ENCODE measurements around the gene AGO3. TPM values are rescaled to one million over a fixed set of nuclear protein-coding genes. Genes with fewer than 3 reads are reported as not detected.
A peak's percentile ranks its signal among the peaks of the same experiment; 100 is the strongest.

Gene AGO3
- total RNA-seq, 1 experiment from 2014 or later = 28.5 TPM

DNA sequence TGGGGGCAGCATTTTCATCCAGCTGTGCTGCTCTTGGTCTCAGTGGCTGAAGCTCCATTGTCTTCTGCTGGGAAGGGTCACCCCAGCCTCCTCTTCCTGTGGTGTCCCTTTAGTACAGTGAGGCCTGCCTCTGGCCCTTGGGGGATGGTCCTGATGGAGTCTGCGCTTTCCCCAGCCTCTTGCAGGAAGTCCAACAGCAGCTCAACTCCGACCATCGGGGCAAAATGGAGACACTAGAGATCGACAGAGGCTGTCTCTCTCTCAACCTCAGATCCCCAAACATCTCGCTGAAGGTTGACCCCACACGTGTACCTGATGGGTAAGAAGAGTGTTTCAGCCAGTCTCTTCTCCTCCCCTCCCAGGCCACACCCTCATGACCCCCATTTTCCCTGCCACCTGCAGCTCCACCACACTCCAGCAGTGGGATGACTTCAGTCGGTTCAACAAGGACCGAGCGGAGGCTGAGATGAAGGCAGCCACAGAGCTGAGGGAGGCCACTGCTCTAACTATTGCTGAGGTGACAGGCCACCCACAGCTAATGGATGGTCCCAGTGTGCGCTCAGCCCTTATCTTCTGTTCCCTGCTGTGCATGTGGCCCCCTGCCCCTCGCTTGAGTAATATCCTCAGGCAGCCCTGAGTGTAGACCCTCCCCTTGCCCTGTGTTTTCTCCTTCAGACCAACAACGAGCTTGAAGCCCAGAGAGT, 155.8 kb downstream of the AGO3 start:
- H3K4me3 ChIP-seq (ENCODE audit: insufficient read depth, low read depth, low read length) = no peak overlapping the region
- H3K27me3 ChIP-seq (ENCODE audit: control insufficient read depth, insufficient read depth, low read length) = peaks cover 8% of the 10 kb centered on the region; the same call in 1 of the 2 replicates
- peaks cover 3% of the 10 kb centered on the region; the same call in 1 of the 2 replicates for H3K36me3 ChIP-seq (replicated peaks; ENCODE audit: control insufficient read depth, insufficient read depth, low read length)
- DNase-seq = peak; percentile 25

DNA sequence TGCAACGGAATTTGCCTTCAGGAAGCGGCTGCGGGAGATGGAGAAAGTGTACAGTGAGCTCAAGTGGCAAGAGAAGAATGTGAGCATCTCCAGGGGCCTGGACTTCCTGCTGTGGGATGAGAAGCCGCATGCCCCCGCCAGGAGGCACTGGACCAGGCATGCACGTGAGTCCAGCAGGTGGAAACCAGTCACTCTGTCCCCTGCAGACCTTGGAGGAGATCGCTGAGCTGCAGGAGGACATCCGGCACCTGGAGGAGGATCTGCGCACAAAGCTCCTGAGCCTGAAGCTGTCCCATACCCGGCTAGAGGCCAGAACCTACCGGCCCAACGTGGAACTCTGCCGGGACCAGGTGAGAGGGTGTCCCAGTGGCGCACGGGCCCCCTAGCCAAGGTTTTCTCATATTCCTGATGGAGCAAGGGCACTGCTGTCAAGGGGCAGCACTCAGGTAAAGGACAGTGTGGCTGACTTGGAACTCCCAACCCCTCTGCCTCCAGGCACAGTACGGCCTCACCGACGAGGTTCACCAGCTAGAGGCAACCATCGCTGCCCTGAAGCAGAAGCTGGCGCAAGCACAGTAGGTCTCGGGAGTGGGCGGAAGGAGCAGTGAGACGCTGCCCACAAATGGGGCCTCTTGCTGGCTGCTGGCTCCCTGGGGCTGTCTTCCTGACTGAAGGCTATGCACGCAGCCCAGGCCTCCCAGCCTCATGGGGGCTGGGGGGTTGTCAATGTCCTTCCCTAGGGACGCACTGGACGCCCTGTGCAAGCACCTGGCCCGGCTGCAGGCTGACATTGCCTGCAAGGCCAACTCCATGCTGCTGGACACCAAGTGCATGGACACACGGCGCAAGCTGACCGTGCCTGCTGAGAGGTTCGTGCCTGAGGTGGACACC, 156.6 kb downstream of the AGO3 start:
- Histone ChIP-seq H3K27me3 (ENCODE audit: control insufficient read depth, insufficient read depth, low read length) (peaks cover 8% of the 10 kb centered on the region; the same call in 1 of the 2 replicates), H3K36me3 (replicated peaks; ENCODE audit: control insufficient read depth, insufficient read depth, low read length) (peaks cover 11% of the 10 kb centered on the region), H3K4me3 (ENCODE audit: insufficient read depth, low read depth, low read length) (no peak overlapping the region; the same call in 1 of the 2 replicates)
- peak; percentile 41 for DNase-seq

DNA sequence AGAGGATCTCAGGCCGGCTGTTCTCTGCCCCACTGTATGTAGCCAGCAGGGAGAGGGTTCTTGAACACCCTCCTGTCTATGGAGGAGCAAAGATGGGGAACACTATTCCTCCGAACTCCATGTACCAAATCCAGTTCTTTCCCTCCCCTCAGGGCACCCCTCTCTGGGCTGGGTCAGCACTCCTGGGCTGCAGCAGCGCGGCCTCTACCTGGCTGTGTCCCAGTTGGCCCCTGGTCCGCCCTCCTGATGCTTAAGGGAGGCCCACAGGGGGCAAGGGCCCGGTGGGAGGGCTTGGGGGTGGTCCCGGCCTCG, 157.3 kb downstream of the AGO3 start:
- DNase-seq = no peak
- Histone ChIP-seq H3K27me3 (ENCODE audit: control insufficient read depth, insufficient read depth, low read length) (peaks cover 8% of the 10 kb centered on the region; the same call in 1 of the 2 replicates), H3K4me3 (ENCODE audit: insufficient read depth, low read depth, low read length) (peak overlapping the region; percentile 97), H3K36me3 (replicated peaks; ENCODE audit: control insufficient read depth, insufficient read depth, low read length) (peaks cover 18% of the 10 kb centered on the region)

DNA sequence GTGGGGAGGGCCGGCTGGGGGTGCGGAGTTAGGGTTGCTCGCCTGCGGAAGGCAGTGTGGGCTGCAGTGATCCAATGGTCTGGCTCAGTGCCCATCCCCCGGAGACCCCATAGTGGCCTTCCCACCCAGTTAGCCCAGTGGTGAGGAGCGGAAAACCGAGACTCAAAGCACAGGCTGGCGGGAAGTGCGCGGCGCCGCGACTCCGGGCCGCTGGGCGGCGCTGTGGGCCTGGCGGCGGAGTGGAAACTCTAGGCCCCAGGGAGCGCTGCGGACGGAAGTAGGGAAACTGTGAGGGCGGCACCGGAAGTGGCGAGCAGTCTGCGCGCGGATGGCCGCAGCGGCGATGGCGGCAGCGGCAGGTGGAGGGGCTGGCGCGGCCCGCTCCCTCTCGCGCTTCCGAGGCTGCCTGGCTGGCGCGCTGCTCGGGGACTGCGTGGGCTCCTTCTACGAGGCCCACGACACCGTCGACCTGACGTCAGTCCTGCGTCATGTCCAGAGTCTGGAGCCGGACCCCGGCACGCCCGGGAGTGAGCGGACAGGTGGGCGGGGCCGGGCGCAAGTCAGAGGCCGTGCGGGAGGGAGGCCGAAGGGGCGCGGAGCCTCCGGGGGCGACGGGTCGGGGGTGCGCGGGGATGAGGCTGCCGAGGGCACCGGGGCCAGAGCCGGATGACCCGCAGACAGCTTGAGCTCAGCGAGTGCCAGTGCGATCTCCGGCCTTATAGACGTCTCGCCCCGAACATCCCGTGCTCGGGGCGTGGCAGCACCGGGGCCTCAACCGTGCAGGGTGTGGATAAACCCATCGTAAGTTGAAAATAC, 157.9 kb downstream of the AGO3 start, which contains the start of gene ADPRS:
Gene ADPRS, plus strand, starts transcription at position 316 of the 816 bp plus-strand sequence. Its CDS starts 13 bp downstream, at position 329.
- peak within 1 kb of the TSS; percentile 97 for H3K4me3 ChIP-seq (ENCODE audit: insufficient read depth, low read depth, low read length)
- H3K36me3 ChIP-seq (replicated peaks; ENCODE audit: control insufficient read depth, insufficient read depth, low read length) = peaks cover 24% of the 10 kb centered on the region
- peaks cover 6% of the 10 kb centered on the region; the same call in 1 of the 2 replicates for H3K27me3 ChIP-seq (ENCODE audit: control insufficient read depth, insufficient read depth, low read length)
- DNase-seq = peak; percentile 97

DNA sequence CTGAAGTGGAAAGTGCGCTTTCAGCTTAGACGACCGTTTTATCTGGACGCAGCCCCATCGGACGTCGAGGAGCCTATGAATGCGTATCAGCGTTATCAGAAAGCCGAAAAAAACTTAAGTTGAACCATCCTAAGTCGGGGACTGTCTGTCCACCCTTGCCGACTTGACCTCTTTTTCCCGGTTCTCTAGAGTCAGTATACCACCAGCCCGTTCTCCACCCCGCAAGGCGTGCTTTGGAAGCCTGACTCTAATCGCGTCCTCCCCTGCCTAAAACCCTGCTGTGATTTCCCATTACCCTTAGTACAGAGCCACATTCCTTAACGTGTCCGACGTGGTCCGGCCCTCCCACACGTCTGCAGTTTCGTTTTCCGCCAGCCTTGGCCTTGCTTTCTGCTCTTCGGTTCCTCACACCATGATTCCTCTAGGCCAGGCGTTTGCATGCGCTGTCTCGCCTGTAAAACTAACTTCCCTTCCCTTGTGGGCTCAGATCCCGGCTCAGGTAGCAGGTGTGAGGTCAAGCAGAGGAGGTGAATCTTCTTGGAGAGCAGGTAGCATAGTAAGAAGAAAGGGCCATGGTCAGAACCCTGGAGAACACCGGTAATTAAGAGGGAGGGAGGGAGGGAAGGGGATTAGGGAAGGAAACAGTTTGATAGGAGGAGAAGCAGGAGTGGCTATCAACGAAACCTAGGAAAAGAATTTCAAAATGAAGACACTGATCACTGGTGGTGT, 158.7 kb downstream of the AGO3 start:
- DNase-seq = peak; percentile 67
- H3K27me3 ChIP-seq (ENCODE audit: control insufficient read depth, insufficient read depth, low read length) = peaks cover 2% of the 10 kb centered on the region; the same call in 1 of the 2 replicates
- peak overlapping the region; percentile 97 for H3K4me3 ChIP-seq (ENCODE audit: insufficient read depth, low read depth, low read length)
- peaks cover 30% of the 10 kb centered on the region for H3K36me3 ChIP-seq (replicated peaks; ENCODE audit: control insufficient read depth, insufficient read depth, low read length)

DNA sequence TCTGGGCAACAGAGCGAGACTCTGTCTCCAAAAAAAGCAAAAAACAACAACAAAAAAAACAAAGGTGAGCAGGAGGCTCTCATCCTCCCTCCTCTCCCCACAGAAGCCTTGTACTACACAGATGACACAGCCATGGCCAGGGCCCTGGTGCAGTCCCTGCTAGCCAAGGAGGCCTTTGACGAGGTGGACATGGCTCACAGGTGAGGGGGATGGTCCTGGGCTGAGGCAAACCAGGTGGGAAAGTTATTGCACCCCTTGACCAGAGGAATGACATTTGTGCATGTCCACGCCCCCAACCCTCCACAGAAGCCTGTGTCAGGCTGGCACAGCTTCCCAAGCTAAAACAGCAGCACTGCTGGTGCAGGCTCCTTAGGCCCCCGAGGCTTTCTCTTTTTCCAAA, 160.2 kb downstream of the AGO3 start:
- no peaks in the 10 kb centered on the region for H3K27me3 ChIP-seq (ENCODE audit: control insufficient read depth, insufficient read depth, low read length)
- H3K36me3 ChIP-seq (replicated peaks; ENCODE audit: control insufficient read depth, insufficient read depth, low read length) = peaks cover 34% of the 10 kb centered on the region
- no peak overlapping the region for H3K4me3 ChIP-seq (ENCODE audit: insufficient read depth, low read depth, low read length)
- peak; percentile 5 for DNase-seq

DNA sequence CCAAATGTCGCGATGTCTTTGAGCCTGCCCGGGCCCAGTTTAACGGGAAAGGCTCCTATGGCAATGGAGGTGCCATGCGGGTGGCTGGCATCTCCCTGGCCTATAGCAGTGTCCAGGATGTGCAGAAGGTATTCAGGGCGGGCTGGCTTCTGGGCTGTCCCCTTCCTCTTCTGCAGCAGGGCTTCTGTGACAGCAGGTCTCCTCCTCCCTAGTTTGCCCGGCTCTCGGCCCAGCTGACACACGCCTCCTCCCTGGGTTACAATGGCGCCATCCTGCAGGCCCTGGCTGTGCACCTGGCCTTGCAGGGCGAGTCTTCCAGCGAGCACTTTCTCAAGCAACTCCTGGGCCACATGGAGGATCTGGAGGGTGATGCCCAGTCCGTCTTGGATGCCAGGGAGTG, 160.8 kb downstream of the AGO3 start:
- Histone ChIP-seq H3K36me3 (replicated peaks; ENCODE audit: control insufficient read depth, insufficient read depth, low read length) (peaks cover 34% of the 10 kb centered on the region), H3K27me3 (ENCODE audit: control insufficient read depth, insufficient read depth, low read length) (no peaks in the 10 kb centered on the region), H3K4me3 (ENCODE audit: insufficient read depth, low read depth, low read length) (no peak overlapping the region)
- DNase-seq = no peak

DNA sequence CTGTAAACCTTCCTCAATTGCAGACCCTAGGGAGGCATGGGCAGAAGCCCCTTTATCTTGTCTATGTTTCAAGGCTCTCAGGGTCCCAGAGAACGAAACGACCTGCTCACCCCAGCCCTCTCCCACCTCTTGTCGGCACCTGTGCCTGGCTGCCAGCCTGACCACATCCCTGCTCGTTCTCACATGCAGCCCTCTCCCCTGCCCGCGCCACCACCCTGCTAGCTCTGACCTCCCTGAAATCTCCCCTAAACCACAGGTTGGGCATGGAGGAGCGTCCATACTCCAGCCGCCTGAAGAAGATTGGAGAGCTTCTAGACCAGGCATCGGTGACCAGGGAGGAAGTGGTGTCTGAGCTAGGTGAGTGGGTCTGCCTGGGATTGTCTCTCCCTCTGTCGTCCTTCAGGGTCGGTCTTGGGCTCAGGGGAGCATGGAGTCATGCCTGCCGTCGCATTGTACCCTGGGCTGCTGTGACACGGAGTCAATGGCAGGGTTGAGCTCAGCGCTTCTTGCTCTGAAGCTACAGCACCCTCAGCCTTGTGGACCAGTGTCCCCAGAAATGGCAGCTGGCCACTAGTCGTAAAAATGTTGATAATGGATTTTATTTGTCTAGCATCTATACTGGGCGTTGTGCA, 161.4 kb downstream of the AGO3 start:
- Histone ChIP-seq H3K36me3 (replicated peaks; ENCODE audit: control insufficient read depth, insufficient read depth, low read length) (peaks cover 34% of the 10 kb centered on the region), H3K27me3 (ENCODE audit: control insufficient read depth, insufficient read depth, low read length) (no peaks in the 10 kb centered on the region), H3K4me3 (ENCODE audit: insufficient read depth, low read depth, low read length) (no peak overlapping the region)
- DNase-seq = peak; percentile 10

DNA sequence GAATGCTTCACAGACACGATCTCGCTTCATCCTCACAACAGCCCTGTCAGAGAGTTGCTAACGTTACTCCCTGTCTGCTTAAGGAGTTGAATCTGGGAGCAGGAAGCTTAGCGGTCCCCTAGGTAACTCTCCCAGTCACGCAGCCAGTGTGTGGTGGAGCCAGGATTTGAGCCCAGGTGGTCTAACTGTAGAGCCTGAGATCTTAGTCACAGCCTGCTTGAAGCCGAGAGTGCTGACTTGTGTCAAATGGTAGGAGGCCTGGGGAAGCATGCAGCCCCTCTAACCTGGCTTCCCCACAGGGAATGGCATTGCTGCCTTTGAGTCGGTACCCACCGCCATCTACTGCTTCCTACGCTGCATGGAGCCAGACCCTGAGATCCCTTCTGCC, 161.9 kb downstream of the AGO3 start:
- DNase-seq = peak; percentile 6
- Histone ChIP-seq H3K27me3 (ENCODE audit: control insufficient read depth, insufficient read depth, low read length) (no peaks in the 10 kb centered on the region), H3K4me3 (ENCODE audit: insufficient read depth, low read depth, low read length) (no peak overlapping the region), H3K36me3 (replicated peaks; ENCODE audit: control insufficient read depth, insufficient read depth, low read length) (peaks cover 34% of the 10 kb centered on the region)

DNA sequence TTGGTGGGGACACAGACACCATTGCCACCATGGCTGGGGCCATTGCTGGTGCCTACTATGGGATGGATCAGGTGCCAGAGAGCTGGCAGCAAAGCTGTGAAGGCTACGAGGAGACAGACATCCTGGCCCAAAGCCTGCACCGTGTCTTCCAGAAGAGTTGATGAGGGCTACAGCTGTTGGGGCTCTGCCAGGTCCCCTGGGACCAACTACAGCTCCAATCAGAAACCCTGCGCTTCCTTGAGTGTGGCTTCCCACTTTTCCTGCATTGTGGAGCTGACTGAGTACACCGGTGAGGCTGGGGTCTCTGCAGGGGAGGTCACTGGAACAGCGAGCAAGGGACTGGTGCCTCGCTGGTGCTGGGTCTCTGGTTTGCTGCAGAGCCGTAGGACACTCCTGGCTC, 162.3 kb downstream of the AGO3 start:
- Histone ChIP-seq H3K4me3 (ENCODE audit: insufficient read depth, low read depth, low read length) (no peak overlapping the region), H3K27me3 (ENCODE audit: control insufficient read depth, insufficient read depth, low read length) (no peaks in the 10 kb centered on the region), H3K36me3 (replicated peaks; ENCODE audit: control insufficient read depth, insufficient read depth, low read length) (peaks cover 34% of the 10 kb centered on the region)
- no peak for DNase-seq

DNA sequence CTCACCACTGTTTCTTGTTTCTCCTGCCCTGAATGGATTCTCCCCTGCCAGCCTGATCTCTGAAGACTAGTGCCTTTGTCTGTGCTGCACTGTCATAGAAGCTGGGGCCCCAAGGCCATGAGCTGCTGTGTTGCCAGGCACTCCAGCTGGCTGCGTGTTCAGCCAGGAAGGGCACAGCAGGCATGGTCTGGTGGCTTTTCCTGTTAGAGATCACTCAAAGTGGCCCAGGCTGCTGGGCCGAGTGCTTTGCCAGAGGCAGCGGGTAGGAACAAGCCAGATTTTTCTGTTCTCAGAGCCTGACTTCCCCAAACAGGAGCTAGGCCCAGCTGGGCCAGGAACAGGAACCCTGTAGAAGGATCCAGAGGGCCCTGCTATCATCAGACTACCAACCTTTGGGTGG, 163.0 kb downstream of the AGO3 start:
- no peak for DNase-seq
- Histone ChIP-seq H3K36me3 (replicated peaks; ENCODE audit: control insufficient read depth, insufficient read depth, low read length) (peaks cover 34% of the 10 kb centered on the region), H3K27me3 (ENCODE audit: control insufficient read depth, insufficient read depth, low read length) (no peaks in the 10 kb centered on the region), H3K4me3 (ENCODE audit: insufficient read depth, low read depth, low read length) (no peak overlapping the region)

DNA sequence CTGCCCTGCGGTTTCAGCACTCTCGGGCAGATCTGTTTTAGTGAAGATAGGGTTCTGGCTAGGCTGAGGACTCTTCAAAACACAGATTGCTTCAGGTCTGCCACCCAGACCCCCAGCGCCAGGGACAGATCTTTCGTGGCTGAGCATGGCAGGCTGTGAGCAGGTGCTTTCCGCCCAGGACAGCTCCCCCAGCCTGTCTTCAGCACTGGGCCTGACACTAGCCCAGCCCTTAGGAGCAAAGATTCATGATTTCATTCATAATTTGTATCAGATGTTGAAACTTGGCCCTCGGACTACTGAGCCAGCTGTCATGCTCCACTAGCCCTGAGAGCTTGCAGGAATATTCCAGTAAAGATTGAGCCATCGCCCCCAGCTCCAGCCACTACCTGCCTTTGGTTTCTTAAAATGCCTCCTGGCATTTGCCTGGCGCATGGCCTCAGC, 163.7 kb downstream of the AGO3 start:
- Histone ChIP-seq H3K4me3 (ENCODE audit: insufficient read depth, low read depth, low read length) (no peak overlapping the region), H3K27me3 (ENCODE audit: control insufficient read depth, insufficient read depth, low read length) (no peaks in the 10 kb centered on the region), H3K36me3 (replicated peaks; ENCODE audit: control insufficient read depth, insufficient read depth, low read length) (peaks cover 34% of the 10 kb centered on the region)
- DNase-seq = no peak

DNA sequence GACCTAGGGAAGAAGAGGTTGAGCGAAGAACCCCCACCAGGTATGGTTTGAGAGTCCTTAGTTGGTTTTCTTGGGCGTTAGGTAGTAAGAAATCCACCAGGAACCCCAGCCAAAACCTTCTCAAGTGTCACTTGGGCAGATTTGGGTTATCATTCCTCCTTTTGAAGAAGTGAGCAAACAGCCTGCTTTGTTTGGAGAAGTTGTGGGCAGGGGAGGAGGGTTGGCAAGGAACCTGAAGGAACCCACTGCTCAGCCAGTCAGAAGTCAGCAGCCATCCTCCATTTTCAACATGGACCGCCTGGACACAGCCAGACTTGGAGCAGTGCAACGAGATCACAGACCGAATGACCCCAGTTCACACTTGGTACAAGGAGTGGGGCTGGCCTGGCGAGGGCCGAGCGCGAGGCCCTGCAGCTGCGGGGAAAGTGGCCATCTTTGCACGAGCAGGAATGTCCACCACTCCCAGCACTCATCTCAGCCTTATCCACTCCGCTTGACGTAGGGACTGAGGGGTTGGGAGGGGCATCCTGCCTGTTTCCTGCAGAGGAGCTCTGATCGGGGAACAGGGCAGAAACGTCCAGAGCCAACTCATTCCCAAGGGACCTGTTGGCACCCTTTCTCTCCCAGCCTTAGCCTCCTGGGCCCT, 165.0 kb downstream of the AGO3 start:
- DNase-seq = peak; percentile 28
- H3K27me3 ChIP-seq (ENCODE audit: control insufficient read depth, insufficient read depth, low read length) = no peaks in the 10 kb centered on the region
- peaks cover 34% of the 10 kb centered on the region for H3K36me3 ChIP-seq (replicated peaks; ENCODE audit: control insufficient read depth, insufficient read depth, low read length)
- no peak overlapping the region for H3K4me3 ChIP-seq (ENCODE audit: insufficient read depth, low read depth, low read length)
